Kidney epithelial cell (primary cell): Measurements from ENCODE around the gene PRDX3. TPM values are rescaled to one million over a fixed set of nuclear protein-coding genes. Genes with fewer than 3 reads are reported as not detected.
A peak's percentile ranks its signal among the peaks of the same experiment; 100 is the strongest.
"Not testable (repeated sequence)": the region's sequence is repeated elsewhere in the genome, so short reads cannot be mapped to it uniquely, and the experiment has no call there.

Experiments used
- DNase-seq: peaks from one replicate; pipeline ENCODE4 v3.0.0-alpha.2; 2010; ENCODE audit warnings: low read depth
- H3K27me3 ChIP-seq: 2 replicates; pipeline ENCODE4 v1.6.0; 2011; ENCODE audit warnings: low read length; ENCODE audit not compliant: control insufficient read depth, insufficient read depth
- H3K36me3 ChIP-seq: 2 replicates; pipeline ENCODE4 v1.5.1; 2011; ENCODE audit warnings: low read length; ENCODE audit not compliant: control insufficient read depth, insufficient read depth
- H3K4me3 ChIP-seq: 2 replicates; pipeline ENCODE4 v1.5.1; 2011; ENCODE audit warnings: low read depth, mild to moderate bottlenecking, control low read depth, low read length
- total RNA-seq: library from RNA; depleted of rRNA; stranded (reverse); fragments of >200 nt; gene quantifications from 2 replicates; pipeline ENCODE4 v1.2.3, GENCODE V29; 2015
- TF ChIP-seq, protein P1 (sequence below): IDR thresholded peaks from 2 replicates; pipeline ENCODE4 v1.5.1; 2011; ENCODE audit warnings: mild to moderate bottlenecking, moderate library complexity, low read length, control low read depth, inconsistent platforms; ENCODE audit not compliant: insufficient read depth, poor library complexity, severe bottlenecking

The PRDX3 gene
- total RNA-seq, 1 donor from 2014 or later, result 143 TPM

DNA sequence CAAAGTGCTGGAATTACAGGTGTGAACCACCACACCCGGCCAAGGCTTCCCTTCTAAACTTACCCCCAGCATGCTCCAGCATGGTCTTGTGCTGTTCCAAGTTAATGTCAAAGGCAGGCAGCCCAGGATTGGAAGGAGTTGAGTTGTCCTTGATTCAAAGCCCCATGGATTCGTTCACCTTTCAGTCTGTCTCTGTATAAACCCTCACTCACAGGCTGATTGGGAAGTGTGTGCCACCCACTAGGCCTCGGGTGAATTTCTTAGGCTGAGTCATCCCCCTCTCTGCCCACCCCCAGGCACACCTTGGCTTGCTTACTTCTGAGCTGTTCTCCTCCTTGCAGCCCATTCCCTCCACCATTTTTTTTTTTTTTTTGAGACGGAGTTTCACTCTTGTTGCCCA lies 13.3 kb upstream of the PRDX3 start:
- no peaks in the 10 kb centered on the region for H3K36me3 ChIP-seq
- H3K4me3 ChIP-seq, result no peak overlapping the region
- no peak for DNase-seq
- H3K27me3 ChIP-seq, result no peaks in the 10 kb centered on the region
- TF ChIP-seq, protein P1, sequence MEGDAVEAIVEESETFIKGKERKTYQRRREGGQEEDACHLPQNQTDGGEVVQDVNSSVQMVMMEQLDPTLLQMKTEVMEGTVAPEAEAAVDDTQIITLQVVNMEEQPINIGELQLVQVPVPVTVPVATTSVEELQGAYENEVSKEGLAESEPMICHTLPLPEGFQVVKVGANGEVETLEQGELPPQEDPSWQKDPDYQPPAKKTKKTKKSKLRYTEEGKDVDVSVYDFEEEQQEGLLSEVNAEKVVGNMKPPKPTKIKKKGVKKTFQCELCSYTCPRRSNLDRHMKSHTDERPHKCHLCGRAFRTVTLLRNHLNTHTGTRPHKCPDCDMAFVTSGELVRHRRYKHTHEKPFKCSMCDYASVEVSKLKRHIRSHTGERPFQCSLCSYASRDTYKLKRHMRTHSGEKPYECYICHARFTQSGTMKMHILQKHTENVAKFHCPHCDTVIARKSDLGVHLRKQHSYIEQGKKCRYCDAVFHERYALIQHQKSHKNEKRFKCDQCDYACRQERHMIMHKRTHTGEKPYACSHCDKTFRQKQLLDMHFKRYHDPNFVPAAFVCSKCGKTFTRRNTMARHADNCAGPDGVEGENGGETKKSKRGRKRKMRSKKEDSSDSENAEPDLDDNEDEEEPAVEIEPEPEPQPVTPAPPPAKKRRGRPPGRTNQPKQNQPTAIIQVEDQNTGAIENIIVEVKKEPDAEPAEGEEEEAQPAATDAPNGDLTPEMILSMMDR, result no peak

DNA sequence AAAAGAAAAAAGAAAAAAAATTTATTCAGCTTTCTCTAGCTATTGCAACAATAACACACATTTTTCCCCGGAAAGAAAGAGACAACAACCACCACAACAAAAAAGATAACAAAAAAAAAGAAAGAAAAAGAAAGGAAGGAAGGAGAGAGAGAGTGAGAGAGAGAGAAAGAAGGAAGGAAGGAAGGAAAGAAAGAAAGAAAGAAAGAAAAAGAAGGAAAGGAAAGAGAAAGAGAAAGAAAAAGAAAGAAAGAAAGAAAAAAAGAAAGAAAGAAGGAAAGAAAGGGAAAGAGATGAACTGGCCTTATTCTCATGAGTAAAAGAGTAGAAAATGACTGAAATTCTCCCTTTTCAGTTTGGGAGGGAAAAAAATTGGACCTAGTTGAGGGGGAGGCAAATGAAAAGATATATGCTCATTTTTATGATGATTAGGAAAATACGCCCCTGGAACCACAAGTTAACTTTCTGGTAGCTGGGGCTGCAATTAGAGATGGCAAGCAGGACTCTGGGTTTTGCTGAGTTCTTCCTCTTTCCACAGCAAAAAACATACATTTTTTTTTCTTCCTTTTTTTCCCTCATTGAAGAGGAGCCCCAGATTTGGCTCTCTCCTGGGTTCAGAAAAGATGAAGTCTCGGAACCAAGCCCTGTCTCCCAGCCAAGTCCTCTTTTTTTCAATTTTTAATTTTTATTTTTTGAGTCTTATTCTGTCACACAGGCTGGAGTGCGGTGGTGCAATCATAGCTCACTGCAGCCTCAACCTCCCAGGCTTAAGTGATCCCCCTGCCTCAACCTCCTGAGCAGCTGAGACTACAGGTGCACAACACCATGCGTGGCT lies 12.6 kb upstream of the PRDX3 start:
- Histone ChIP-seq H3K4me3 (no peak overlapping the region), H3K27me3 (no peaks in the 10 kb centered on the region), H3K36me3 (no peaks in the 10 kb centered on the region)
- TF ChIP-seq, protein P1, result no peak
- DNase-seq, result no peak

DNA sequence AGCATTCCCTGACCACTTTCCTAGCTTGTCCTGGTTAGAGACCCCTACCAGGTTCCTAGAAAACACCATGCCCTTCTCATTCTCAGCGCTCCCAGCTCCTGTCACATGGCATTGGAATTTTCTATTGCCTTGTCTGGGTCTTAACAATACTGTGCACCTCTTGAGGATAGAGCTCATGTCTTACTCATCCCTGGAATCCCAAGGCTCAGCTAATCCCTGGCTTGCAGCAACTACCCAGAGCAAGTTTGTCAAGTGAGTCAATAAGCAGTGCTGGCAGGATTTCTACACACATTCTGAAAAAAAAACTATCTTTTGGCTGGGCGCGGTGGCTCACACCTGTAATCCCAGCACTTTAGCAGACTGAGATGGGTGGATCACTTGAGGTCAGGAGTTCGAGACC lies 11.7 kb upstream of the PRDX3 start:
- Histone ChIP-seq H3K36me3 (no peaks in the 10 kb centered on the region), H3K27me3 (no peaks in the 10 kb centered on the region), H3K4me3 (no peak overlapping the region)
- TF ChIP-seq, protein P1, result no peak
- peak; percentile 82 for DNase-seq

DNA sequence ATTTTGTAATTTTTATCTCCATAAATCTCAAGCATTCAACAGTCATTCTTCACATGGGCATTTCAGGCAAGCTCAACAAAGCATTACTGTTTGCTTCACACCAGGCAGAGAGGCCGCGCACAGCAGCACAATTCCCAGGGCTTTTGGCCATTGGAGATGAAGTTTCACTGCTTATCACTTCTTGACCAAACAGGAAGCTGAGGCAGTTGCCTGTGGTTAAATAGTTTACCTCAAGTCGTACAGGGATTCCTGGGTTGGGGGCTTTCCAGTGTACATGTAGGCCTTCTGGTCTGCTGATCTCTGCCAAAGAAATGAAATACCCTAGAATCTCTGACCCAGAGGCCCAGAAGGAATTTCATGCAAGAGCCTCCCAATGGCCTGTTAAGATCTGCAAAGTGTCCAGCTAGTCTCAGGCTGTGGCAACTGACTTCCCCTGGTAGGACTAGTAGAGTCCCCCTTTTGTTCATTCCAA lies 11.2 kb upstream of the PRDX3 start:
- DNase-seq, result no peak

DNA sequence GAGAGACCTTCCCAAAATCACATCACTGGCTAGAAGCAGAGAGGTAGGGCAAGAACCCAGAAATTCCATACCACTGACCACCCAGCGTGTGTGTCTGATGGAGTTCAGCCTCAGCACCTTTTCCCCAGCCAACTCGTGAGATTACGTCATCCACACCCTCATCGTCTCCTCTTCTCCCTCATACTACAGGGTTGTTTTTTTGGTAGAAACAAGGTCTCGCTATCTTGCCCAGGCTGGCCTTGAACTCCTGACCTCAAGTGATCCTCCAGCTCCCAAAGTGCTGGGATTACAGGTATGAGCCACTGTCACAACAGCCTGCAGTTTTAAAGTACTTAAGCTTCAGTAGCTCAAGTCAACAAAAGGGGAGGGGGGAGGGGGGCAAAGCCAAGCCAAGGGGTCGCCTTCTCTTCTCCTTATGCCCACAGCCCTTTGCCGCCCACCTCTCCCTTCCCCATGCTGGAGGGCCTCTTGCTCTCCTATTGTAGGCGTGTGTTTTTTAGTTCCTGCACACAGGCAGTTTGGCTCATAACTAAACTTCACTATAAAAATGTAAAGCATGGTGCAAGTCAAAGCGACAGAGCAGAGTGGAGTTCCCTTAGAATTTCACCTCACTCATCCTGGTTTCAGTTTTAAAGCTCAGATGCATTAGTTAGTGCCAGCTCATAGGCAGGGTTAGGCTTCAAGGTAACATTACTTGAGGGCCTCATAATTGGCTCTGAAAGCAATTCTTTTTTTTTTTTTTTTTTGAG lies 5.2 kb upstream of the PRDX3 start:
- no peaks in the 10 kb centered on the region for H3K27me3 ChIP-seq
- DNase-seq, result no peak
- TF ChIP-seq, protein P1, result no peak
- no peak overlapping the region for H3K4me3 ChIP-seq
- H3K36me3 ChIP-seq, result no peaks in the 10 kb centered on the region

More for the DNA sequence above, 11.2 kb upstream of the PRDX3 start:
- H3K36me3 ChIP-seq, result no peaks in the 10 kb centered on the region
- H3K27me3 ChIP-seq, result no peaks in the 10 kb centered on the region
- TF ChIP-seq, protein P1, result no peak
- no peak overlapping the region for H3K4me3 ChIP-seq

DNA sequence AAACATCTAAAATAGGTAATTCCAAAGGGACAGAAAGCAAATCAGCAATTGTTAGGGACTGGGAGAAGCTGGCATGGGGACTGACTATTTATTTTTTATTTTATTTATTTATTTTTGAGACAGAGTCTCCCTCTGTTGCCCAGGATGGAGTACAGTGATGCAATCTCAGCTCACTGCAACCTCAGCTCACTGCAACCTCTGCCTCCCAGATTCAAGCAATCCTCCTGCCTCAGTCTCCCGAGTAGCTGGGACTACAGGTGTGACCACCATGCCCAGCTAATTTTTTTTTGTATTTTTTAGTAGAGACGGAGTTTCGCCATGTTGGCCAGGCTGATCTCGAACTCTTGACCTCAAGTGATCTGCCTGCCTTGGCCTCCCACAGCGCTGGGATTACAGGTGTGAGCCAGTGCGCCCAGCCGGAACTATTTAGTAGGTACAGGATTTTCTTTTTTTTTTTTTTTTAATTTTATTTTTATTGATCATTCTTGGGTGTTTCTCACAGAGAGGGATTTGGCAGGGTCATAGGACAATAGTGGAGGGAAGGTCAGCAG lies 2.3 kb upstream of the PRDX3 start:
- DNase-seq, H3K4me3 ChIP-seq, H3K27me3 ChIP-seq, H3K36me3 ChIP-seq: not testable (repeated sequence)
